Heart right ventricle (tissue), 16 donors: Measurements from ENCODE around the gene EME2. TPM values are rescaled to one million over a fixed set of nuclear protein-coding genes. Genes with fewer than 3 reads are reported as not detected.

ENCODE experiments used
- ATAC-seq, 8 donors: fragments of 200-7000 bp; cut with Tn5 transposase; one replicate each; pipeline ENCODE4 v1.9.1; 2020; ENCODE audit warnings: mild to moderate bottlenecking in 8 of 8, moderate library complexity in 8 of 8, moderate number of reproducible peaks in 1 of 8
- DNase-seq, 2 donors: peaks; one replicate each; pipeline ENCODE4 v3.0.0-alpha.2; 2020
- H3K27ac ChIP-seq, 10 donors: fragments of 200-600 bp; sonication (generic) in 2 of 10; one replicate each; pipeline versions ENCODE4 v1.5.0 to v1.8.0; 2020 to 2022; ENCODE audit warnings: mild to moderate bottlenecking in 3 of 10
- H3K27me3 ChIP-seq, 7 donors: fragments of 200-600 bp; one replicate each; pipeline ENCODE4 v1.8.0; 2021 to 2022; ENCODE audit warnings: mild to moderate bottlenecking in 2 of 7
- H3K36me3 ChIP-seq, 9 donors: fragments of 200-600 bp; sonication (generic) in 1 of 9; one replicate each; pipeline versions ENCODE4 v1.5.0 to v1.8.0; 2020 to 2022; ENCODE audit warnings: mild to moderate bottlenecking in 2 of 9
- H3K4me1 ChIP-seq, 9 donors: fragments of 200-600 bp; sonication (generic) in 1 of 9; one replicate each; pipeline versions ENCODE4 v1.5.0 to v1.8.0; 2020 to 2022; ENCODE audit warnings: mild to moderate bottlenecking in 4 of 9
- H3K4me3 ChIP-seq, 10 donors: fragments of 200-600 bp; sonication (generic) in 2 of 10; one replicate each; pipeline versions ENCODE4 v1.5.0 to v1.8.0; 2020 to 2022; ENCODE audit warnings: mild to moderate bottlenecking in 7 of 10, moderate library complexity in 2 of 10
- H3K9me3 ChIP-seq, 11 donors: fragments of 200-600 bp in 10 of 11; sonication (generic) in 2 of 11; one replicate each; pipeline versions ENCODE4 v1.5.0 to v1.8.0; 2013 to 2022; ENCODE audit warnings: mild to moderate bottlenecking in 2 of 11, control low read depth in 1 of 11, moderate library complexity in 1 of 11
- CTCF ChIP-seq, 9 donors: fragments of 200-600 bp; sonication (generic) in 2 of 9; IDR thresholded peaks; one replicate each; pipeline versions ENCODE4 v1.5.0 to v1.8.0; 2021 to 2022; ENCODE audit warnings: antibody characterized with exemption in 9 of 9, mild to moderate bottlenecking in 5 of 9, moderate library complexity in 1 of 9
- WGBS, 2 donors: extraction: QIAGEN DNeasy Blood & Tissue Kit; methylation state at CpG; one replicate each; pipeline ENCODE4 v1.1.7; 2013; ENCODE audit warnings: inconsistent platforms in 1 of 2; 5-methylcytosine and 5-hydroxymethylcytosine counted together
- intact Hi-C, 10 donors: fragments of 100-400 bp; cut with DNase I; formaldehyde crosslinking; loops; one replicate each; pipeline versions ENCODE4 v1.11.1 to v1.14.2; 2022
- polyA plus RNA-seq, 2 donors: library from polyadenylated mRNA; stranded (reverse); fragments of 200-250 nt; gene quantifications; one replicate each; pipeline ENCODE4 v1.2.3, GENCODE V29; 2013
- total RNA-seq, 10 donors: library from RNA; stranded (reverse); fragmentation: NEBNext Ultra II Directional in 3 of 10; extraction: Animal tissue kit (Norgen Biotek cat#: 25700) in 3 of 10; gene quantifications; one replicate each; pipeline versions ENCODE4 v1.2.1 to v1.2.4, GENCODE V29; 2021 to 2023
- donor health status: Arrhythmogenic right ventricular cardiomyopathy.
- donor health status: ischemic (EF 13 %, LVEDD 7.1; RV severe dilation, severe dysfunction).
- donor health status: healthy with polysubstance abuse.
- donor health status: DM: no; HTN: yes; CAD: no.
- donor health status: DM: no; HTN: no; CAD: no.
- donor health status: ischemic (EF 25% LVEDD 6.9; RV normal size, moderate dysfunction).
- donor health status: ischemic (EF 25% LVEDD 5.7; RV mildly dilated, moderate dysfunction).
- donor health status: healthy.
- donor health status: DM: yes; HTN: yes; CAD: no.
- donor health status: Ischemic cardiomyopathy.
- donor health status: ischemic (EF 35%, LVEDD 5.7; RV mildly dilated, moderate dysfunction).
- donor health status: nonischemic (EF 11% LVEDD 7.7; RV severe dilation, severe dysfunction).
- donor health status: DM: yes; HTN: yes; CAD: no.
- donor health status: PGD.
- donor health status: ischemic (EF 29% LVEDD 5.4; RV normal size, mild dysfunction).
- donor health status: nonischemic (EF 23%, LVEDD 6.1; RV moderate dilation, normal function).

Gene EME2
- total and polyA plus RNA-seq, 12 donors = 3.0 to 17.9 (median 7.3) TPM

GRCh38 chr16:1820946-1821290, 48.3 kb downstream of the EME2 start:
- H3K36me3 ChIP-seq = peaks cover 0 to 69% (median 33%) of the 10 kb centered on the region in 9 donors
- intact Hi-C loops = no loop called here
- H3K4me1 ChIP-seq = peaks cover 3 to 26% (median 20%) of the 10 kb centered on the region in 9 donors
- DNase-seq (no peak), ATAC-seq (no peak)
- H3K4me3 ChIP-seq = no peak overlapping the region
- 92 to 95% methylated on average over 12 of the region's 12 CpGs for WGBS, 2 donors
- H3K9me3 ChIP-seq = no peaks in the 10 kb centered on the region
- no peaks in the 10 kb centered on the region for H3K27me3 ChIP-seq
- no peak for TF ChIP-seq CTCF (IDR thresholded peaks at IDR 0.05)
- H3K27ac ChIP-seq = no peak overlapping the region

GRCh38 chr16:1821861-1822611, 49.4 kb downstream of the EME2 start:
- Histone ChIP-seq H3K27ac (no peak overlapping the region), H3K36me3 (peaks cover 0 to 58% (median 24%) of the 10 kb centered on the region in 9 donors), H3K4me1 (peaks cover 3 to 26% (median 20%) of the 10 kb centered on the region in 9 donors), H3K4me3 (no peak overlapping the region), H3K9me3 (no peaks in the 10 kb centered on the region), H3K27me3 (no peaks in the 10 kb centered on the region)
- ATAC-seq (no peak), DNase-seq (no peak)
- WGBS, 2 donors = 95% methylated on average over 24 of the region's 24 CpGs
- intact Hi-C loops = no loop called here
- no peak for TF ChIP-seq CTCF (IDR thresholded peaks at IDR 0.05)

- H3K36me3 ChIP-seq = peaks cover 0 to 52% (median 19%) of the 10 kb centered on the region in 9 donors
- DNase-seq = no peak
- WGBS, 2 donors = 94 to 96% methylated on average over 16 of the region's 16 CpGs
Observed at GRCh38 chr16:1822801-1823200, 50.2 kb downstream of the EME2 start.

GRCh38 chr16:1823821-1824220, 51.2 kb downstream of the EME2 start:
- TF ChIP-seq CTCF (IDR thresholded peaks at IDR 0.05) = peak in 2 of 9 donors; percentile 8 to 23
- Histone ChIP-seq H3K36me3 (peaks cover 0 to 42% (median 13%) of the 10 kb centered on the region in 9 donors), H3K9me3 (no peaks in the 10 kb centered on the region), H3K27ac (no peak overlapping the region), H3K4me1 (peaks cover 5 to 41% (median 35%) of the 10 kb centered on the region in 9 donors), H3K27me3 (no peaks in the 10 kb centered on the region), H3K4me3 (no peak overlapping the region)
- intact Hi-C loops = no loop called here
- no peak for DNase-seq
- no peak for ATAC-seq
- WGBS, 2 donors = 52 to 59% methylated on average over 9 of the region's 9 CpGs

More at GRCh38 chr16:1822801-1823200, 50.2 kb downstream of the EME2 start:
- TF ChIP-seq CTCF (IDR thresholded peaks at IDR 0.05) = no peak
- no peak overlapping the region for H3K4me3 ChIP-seq
- intact Hi-C loops = no loop called here
- no peaks in the 10 kb centered on the region for H3K27me3 ChIP-seq
- ATAC-seq = no peak
- H3K27ac ChIP-seq = no peak overlapping the region
- no peaks in the 10 kb centered on the region for H3K9me3 ChIP-seq
- peaks cover 3 to 31% (median 25%) of the 10 kb centered on the region in 9 donors for H3K4me1 ChIP-seq
